GM23338 (cell line): Measurements from ENCODE around the gene SCAF4. TPM values are rescaled to one million over a fixed set of nuclear protein-coding genes. Genes with fewer than 3 reads are reported as not detected.

Source experiments
- ATAC-seq: fragments of 200-7000 bp; cut with Tn5 transposase; 3 replicates; pipeline ENCODE4 v1.9.1; 2020
- DNase-seq: peaks from one replicate; pipeline ENCODE4 v3.0.0-alpha.2; 2015; ENCODE audit warnings: low spot score
- H2AFZ ChIP-seq: fragments of 200-600 bp; sonication (generic); 2 replicates; pipeline ENCODE4 v1.8.0; 2016; ENCODE audit warnings: antibody characterized with exemption, mild to moderate bottlenecking, moderate library complexity
- H3F3A ChIP-seq: fragments of 200-600 bp; sonication (generic); replicated peaks from 2 replicates; pipeline ENCODE4 v1.8.0; 2017; ENCODE audit warnings: antibody characterized with exemption, mixed run types, low read depth
- H3K27ac ChIP-seq: fragments of 200-600 bp; sonication (generic); 2 replicates; pipeline ENCODE4 v1.6.1; 2016; ENCODE audit warnings: low read depth
- H3K27me3 ChIP-seq: fragments of 200-600 bp; sonication (generic); 2 replicates; pipeline ENCODE4 v1.8.0; 2016; ENCODE audit warnings: mild to moderate bottlenecking, mixed run types, moderate library complexity; ENCODE audit not compliant: insufficient read depth
- H3K36me3 ChIP-seq: fragments of 200-600 bp; sonication (generic); 2 replicates; pipeline ENCODE4 v1.8.0; 2016; ENCODE audit warnings: mild to moderate bottlenecking; ENCODE audit not compliant: insufficient read depth
- H3K4me1 ChIP-seq: fragments of 200-600 bp; sonication (generic); 2 replicates; pipeline ENCODE4 v1.8.0; 2016; ENCODE audit warnings: mild to moderate bottlenecking, moderate library complexity; ENCODE audit not compliant: insufficient read depth
- H3K4me2 ChIP-seq: fragments of 200-600 bp; sonication (generic); 2 replicates; pipeline ENCODE4 v1.7.1; 2017; ENCODE audit warnings: mixed run types
- H3K4me3 ChIP-seq: fragments of 200-600 bp; sonication (generic); 2 replicates; pipeline ENCODE4 v1.6.1; 2016; ENCODE audit warnings: mixed run types
- H3K79me2 ChIP-seq: fragments of 200-600 bp; sonication (generic); replicated peaks from 2 replicates; pipeline ENCODE4 v1.8.0; 2017; ENCODE audit warnings: mild to moderate bottlenecking; ENCODE audit not compliant: insufficient read depth
- H3K9me2 ChIP-seq: fragments of 200-600 bp; sonication (generic); 2 replicates; pipeline ENCODE4 v1.8.0; 2017; ENCODE audit not compliant: insufficient read depth
- H4K20me1 ChIP-seq: fragments of 200-600 bp; sonication (generic); replicated peaks from 2 replicates; pipeline ENCODE4 v1.8.0; 2017; ENCODE audit warnings: mild to moderate bottlenecking; ENCODE audit not compliant: insufficient read depth
- H3K27ac Mint-ChIP-seq: 2 replicates; pipeline ENCODE4 v1.8.0; 2020; ENCODE audit warnings: inconsistent platforms, mild to moderate bottlenecking, moderate library complexity, mixed read lengths
- H3K27me3 Mint-ChIP-seq: 3 replicates; pipeline ENCODE4 v1.8.0; 2022; ENCODE audit warnings: low read depth, mild to moderate bottlenecking, moderate library complexity, mixed read lengths, inconsistent platforms; ENCODE audit not compliant: insufficient read depth, poor library complexity
- H3K36me3 Mint-ChIP-seq: 3 replicates; pipeline ENCODE4 v1.8.0; 2021; ENCODE audit warnings: low read depth, mild to moderate bottlenecking, inconsistent platforms, moderate library complexity, mixed read lengths
- H3K4me1 Mint-ChIP-seq: 3 replicates; pipeline ENCODE4 v1.8.0; 2020; ENCODE audit warnings: mild to moderate bottlenecking, inconsistent platforms, mixed read lengths
- H3K4me3 Mint-ChIP-seq: 3 replicates; pipeline ENCODE4 v1.8.0; 2021; ENCODE audit warnings: moderate library complexity, mild to moderate bottlenecking, inconsistent platforms, mixed read lengths
- H3K9me3 Mint-ChIP-seq: 3 replicates; pipeline ENCODE4 v1.8.0; 2020; ENCODE audit warnings: moderate library complexity, mild to moderate bottlenecking, inconsistent platforms, mixed read lengths
- CREB1 ChIP-seq: fragments of 250-450 bp; sonication (Bioruptor Pico); IDR thresholded peaks from 2 replicates; pipeline ENCODE4 v1.5.0; 2020; ENCODE audit warnings: low read depth, mild to moderate bottlenecking, moderate library complexity
- CTCF ChIP-seq, 2 experiments: fragments of 200-600 bp in 1 of 2; sonication (generic) in 1 of 2; conservative IDR thresholded peaks; 2 replicates each; pipeline versions ENCODE4 v1.5.1 to v1.6.1; 2016 to 2017; ENCODE audit warnings: antibody characterized with exemption in 2 of 2, low read depth in 2 of 2, mild to moderate bottlenecking in 2 of 2, moderate library complexity in 1 of 2
- ETS1 ChIP-seq: IDR thresholded peaks from 2 replicates; pipeline ENCODE4 v1.6.1; 2016; ENCODE audit warnings: antibody characterized with exemption
- EZH2 ChIP-seq: fragments of 200-600 bp; sonication (generic); IDR thresholded peaks from one replicate; pipeline ENCODE4 v1.8.0; 2017; ENCODE audit warnings: antibody characterized with exemption, mild to moderate bottlenecking, low read depth; ENCODE audit not compliant: unreplicated experiment
- EZH2phosphoT487 ChIP-seq: fragments of 200-600 bp; sonication (generic); IDR thresholded peaks from one replicate; pipeline ENCODE4 v1.8.1; 2018; ENCODE audit warnings: antibody characterized with exemption; ENCODE audit not compliant: unreplicated experiment
- JUNB ChIP-seq: IDR thresholded peaks from one replicate; pipeline ENCODE4 v1.6.1; 2016; ENCODE audit warnings: antibody characterized with exemption; ENCODE audit not compliant: unreplicated experiment
- NANOG ChIP-seq: IDR thresholded peaks from 2 replicates; pipeline ENCODE4 v1.6.1; 2016; ENCODE audit warnings: antibody characterized with exemption, borderline replicate concordance
- POLR2AphosphoS5 ChIP-seq: IDR thresholded peaks from 2 replicates; pipeline ENCODE4 v1.6.1; 2016; ENCODE audit warnings: antibody characterized with exemption, low read depth
- STAT1 ChIP-seq: IDR thresholded peaks from one replicate; pipeline ENCODE4 v1.6.1; 2016; ENCODE audit warnings: antibody characterized with exemption; ENCODE audit not compliant: unreplicated experiment
- ZNF331 ChIP-seq: fragments of 250-450 bp; sonication (Bioruptor Pico); IDR thresholded peaks from 2 replicates; pipeline ENCODE4 v1.5.0; 2020; ENCODE audit warnings: low read depth, mild to moderate bottlenecking, moderate library complexity
- ZNF462 ChIP-seq: fragments of 250-450 bp; sonication (Bioruptor Pico); IDR thresholded peaks from 2 replicates; pipeline ENCODE4 v1.5.0; 2020; ENCODE audit warnings: mild to moderate bottlenecking, moderate library complexity
- polyA plus RNA-seq: library from polyadenylated mRNA; unstranded; fragments of >200 nt; fragmentation: Nextera tagmentation; extraction: Ambion mirVana; gene quantifications from 2 replicates; pipeline ENCODE4 v1.2.1, GENCODE V29; 2016
- total RNA-seq: library from RNA; depleted of rRNA; stranded (reverse); fragments of >200 nt; shearing (Covaris generic); gene quantifications from 2 replicates; pipeline ENCODE4 v1.2.3, GENCODE V29; 2014

SCAF4 gene
- total and polyA plus RNA-seq, 2 experiments from 2014 or later: 29.7 to 45.8 TPM

GRCh38 chr21:31750843-31751242, 18.9 kb upstream of the SCAF4 start (continued):
- TF ChIP-seq EZH2phosphoT487 (no peak), CTCF (conservative IDR thresholded peaks at IDR 0.05; ENCODE audit: low read depth in 2 of 2) (no peak), JUNB (no peak), POLR2AphosphoS5 (no peak), ETS1 (no peak)

GRCh38 chr21:31744182-31744800, 12.4 kb upstream of the SCAF4 start:
- Histone ChIP-seq H3K27me3 (no peaks in the 10 kb centered on the region), H3K79me2 (no peaks in the 10 kb centered on the region), H3K9me2 (no peaks in the 10 kb centered on the region; the same call in 1 of the 2 replicates), H2AFZ (no peak overlapping the region), H3K4me2 (no peak overlapping the region), H3K4me1 (no peaks in the 10 kb centered on the region), H3K36me3 (peaks cover 11% of the 10 kb centered on the region; the same call in 1 of the 2 replicates), H3K27ac (no peak overlapping the region), H4K20me1 (no peaks in the 10 kb centered on the region), H3F3A (no peaks in the 10 kb centered on the region), H3K4me3 (no peak overlapping the region)
- H3K4me3 Mint-ChIP-seq: no peak overlapping the region
- H3K27me3 Mint-ChIP-seq: peaks cover 3% of the 10 kb centered on the region
- peaks cover 28% of the 10 kb centered on the region for H3K36me3 Mint-ChIP-seq
- peaks cover 28% of the 10 kb centered on the region for H3K9me3 Mint-ChIP-seq
- H3K27ac Mint-ChIP-seq: no peak overlapping the region
- ATAC-seq: no peak
- DNase-seq: no peak
- H3K4me1 Mint-ChIP-seq: no peaks in the 10 kb centered on the region
- TF ChIP-seq EZH2: no peak
- no peak for TF ChIP-seq EZH2phosphoT487
- no peak for TF ChIP-seq STAT1
- no peak for TF ChIP-seq NANOG
- TF ChIP-seq CREB1 (CRISPR knock-in tag): no peak
- TF ChIP-seq POLR2AphosphoS5: no peak
- no peak for TF ChIP-seq ETS1
- TF ChIP-seq ZNF462 (CRISPR knock-in tag): no peak
- no peak for TF ChIP-seq CTCF (conservative IDR thresholded peaks at IDR 0.05; ENCODE audit: low read depth in 2 of 2)
- TF ChIP-seq ZNF331 (CRISPR knock-in tag): no peak
